HUES6 (cell line): ENCODE results near the gene RAB11FIP3.
"Not testable (repeated sequence)": the region's sequence is repeated elsewhere in the genome, so short reads cannot be mapped to it uniquely, and the experiment has no call there.

Experiments used
- H3K27ac ChIP-seq: 2 replicates; pipeline ENCODE4 v1.7.0; 2013; ENCODE audit warnings: low read depth, mild to moderate bottlenecking, low read length, inconsistent platforms
- H3K27me3 ChIP-seq: 2 replicates; pipeline ENCODE4 v1.6.1; 2013; ENCODE audit warnings: low read length; ENCODE audit not compliant: control insufficient read depth, insufficient read depth
- H3K36me3 ChIP-seq: 2 replicates; pipeline ENCODE4 v1.6.1; 2013; ENCODE audit warnings: low read length; ENCODE audit not compliant: control insufficient read depth, insufficient read depth
- H3K4me1 ChIP-seq: 2 replicates; pipeline ENCODE4 v1.6.1; 2013; ENCODE audit warnings: low read length; ENCODE audit not compliant: control insufficient read depth, insufficient read depth
- H3K4me3 ChIP-seq: 2 replicates; pipeline ENCODE4 v1.5.1; 2013; ENCODE audit warnings: low read depth, low read length
- H3K9ac ChIP-seq: one replicate; pipeline ENCODE4 v1.6.1; 2013; ENCODE audit warnings: mild to moderate bottlenecking, low read length
- H3K9me3 ChIP-seq: 2 replicates; pipeline ENCODE4 v1.6.1; 2013; ENCODE audit warnings: low read depth, low read length; ENCODE audit not compliant: control insufficient read depth, insufficient read depth

Gene RAB11FIP3

GRCh38 chr16:502179-502943 is 76.9 kb downstream of the RAB11FIP3 start:
- Histone ChIP-seq H3K4me3 (no peak overlapping the region), H3K9me3 (no peaks in the 10 kb centered on the region), H3K27me3 (no peaks in the 10 kb centered on the region), H3K4me1 (no peaks in the 10 kb centered on the region), H3K27ac (no peak overlapping the region), H3K9ac (no peak overlapping the region), H3K36me3 (peaks cover 6% of the 10 kb centered on the region; the same call in 1 of the 2 replicates)

GRCh38 chr16:503150-504071 is 78.0 kb downstream of the RAB11FIP3 start:
- Histone ChIP-seq H3K9ac (no peak overlapping the region), H3K27me3 (no peaks in the 10 kb centered on the region), H3K4me1 (no peaks in the 10 kb centered on the region)

GRCh38 chr16:505479-506245 is 80.2 kb downstream of the RAB11FIP3 start:
- H3K4me1 ChIP-seq, result no peaks in the 10 kb centered on the region
- no peak overlapping the region for H3K4me3 ChIP-seq
- no peaks in the 10 kb centered on the region for H3K9me3 ChIP-seq
- H3K27me3 ChIP-seq, result no peaks in the 10 kb centered on the region
- H3K36me3 ChIP-seq, result peaks cover 6% of the 10 kb centered on the region
- H3K9ac ChIP-seq, result no peak overlapping the region
- no peak overlapping the region for H3K27ac ChIP-seq

More at GRCh38 chr16:503150-504071, 78.0 kb downstream of the RAB11FIP3 start:
- Histone ChIP-seq H3K27ac (no peak overlapping the region), H3K9me3 (no peaks in the 10 kb centered on the region), H3K4me3 (no peak overlapping the region), H3K36me3 (peaks cover 2% of the 10 kb centered on the region; the same call in 1 of the 2 replicates)

- no peak overlapping the region for H3K4me3 ChIP-seq
- H3K9me3 ChIP-seq, result no peaks in the 10 kb centered on the region
- no peak overlapping the region for H3K9ac ChIP-seq
- H3K4me1 ChIP-seq, result no peaks in the 10 kb centered on the region
- no peak overlapping the region for H3K27ac ChIP-seq
- H3K36me3 ChIP-seq, result peaks cover 7% of the 10 kb centered on the region
- H3K27me3 ChIP-seq, result no peaks in the 10 kb centered on the region
These were observed 80.7 kb downstream of the RAB11FIP3 start for GRCh38 chr16:506246-506546.

GRCh38 chr16:507527-507926 is 82.1 kb downstream of the RAB11FIP3 start:
- H3K36me3 ChIP-seq, H3K27ac ChIP-seq, H3K9me3 ChIP-seq, H3K4me1 ChIP-seq, H3K4me3 ChIP-seq, H3K27me3 ChIP-seq, H3K9ac ChIP-seq: not testable (repeated sequence)

- peaks cover 7% of the 10 kb centered on the region for H3K36me3 ChIP-seq
- H3K27ac ChIP-seq, result no peak overlapping the region
- H3K4me3 ChIP-seq, result no peak overlapping the region
- H3K9me3 ChIP-seq, result no peaks in the 10 kb centered on the region
- H3K9ac ChIP-seq, result no peak overlapping the region
- no peaks in the 10 kb centered on the region for H3K4me1 ChIP-seq
- no peaks in the 10 kb centered on the region for H3K27me3 ChIP-seq
These were observed 82.5 kb downstream of the RAB11FIP3 start for GRCh38 chr16:507996-508395.

- Histone ChIP-seq H3K9ac (no peak overlapping the region), H3K4me3 (no peak overlapping the region), H3K36me3 (peaks cover 7% of the 10 kb centered on the region), H3K9me3 (no peaks in the 10 kb centered on the region), H3K27me3 (no peaks in the 10 kb centered on the region), H3K27ac (no peak overlapping the region), H3K4me1 (no peaks in the 10 kb centered on the region)
These were observed 83.7 kb downstream of the RAB11FIP3 start for GRCh38 chr16:508884-509736.

GRCh38 chr16:510066-510825 is 84.8 kb downstream of the RAB11FIP3 start:
- no peak overlapping the region for H3K27ac ChIP-seq
- H3K9ac ChIP-seq, result no peak overlapping the region
- H3K4me1 ChIP-seq, result no peaks in the 10 kb centered on the region
- no peaks in the 10 kb centered on the region for H3K9me3 ChIP-seq
- no peak overlapping the region for H3K4me3 ChIP-seq
- peaks cover 12% of the 10 kb centered on the region for H3K36me3 ChIP-seq
- no peaks in the 10 kb centered on the region for H3K27me3 ChIP-seq

- no peaks in the 10 kb centered on the region for H3K27me3 ChIP-seq
- H3K9ac ChIP-seq, result no peak overlapping the region
- H3K36me3 ChIP-seq, result peaks cover 18% of the 10 kb centered on the region
- H3K9me3 ChIP-seq, result no peaks in the 10 kb centered on the region
- H3K27ac ChIP-seq, result no peak overlapping the region
- H3K4me3 ChIP-seq, result no peak overlapping the region
- H3K4me1 ChIP-seq, result no peaks in the 10 kb centered on the region
These were observed 87.4 kb downstream of the RAB11FIP3 start for GRCh38 chr16:512802-513201.

GRCh38 chr16:513950-514349 is 88.5 kb downstream of the RAB11FIP3 start:
- H3K9me3 ChIP-seq, result no peaks in the 10 kb centered on the region
- no peaks in the 10 kb centered on the region for H3K27me3 ChIP-seq
- no peaks in the 10 kb centered on the region for H3K4me1 ChIP-seq
- no peak overlapping the region for H3K4me3 ChIP-seq
- H3K9ac ChIP-seq, result no peak overlapping the region
- no peak overlapping the region for H3K27ac ChIP-seq
- H3K36me3 ChIP-seq, result peaks cover 20% of the 10 kb centered on the region
